DND-41 (cell line): ENCODE measurements around the gene RPL10.
"Not testable (repeated sequence)": the region's sequence is repeated elsewhere in the genome, so short reads cannot be mapped to it uniquely, and the experiment has no call there.

Experiments used
- ATAC-seq: fragments of 200-7000 bp; cut with Tn5 transposase; 3 replicates; pipeline ENCODE4 v1.9.1; 2021; ENCODE audit warnings: low read depth; ENCODE audit not compliant: insufficient read depth
- DNase-seq: peaks from one replicate; pipeline ENCODE4 v3.0.0-alpha.2; 2020
- H2AFZ ChIP-seq: 2 replicates; pipeline ENCODE4 v1.6.0; 2012; ENCODE audit warnings: low read depth, low read length
- H3K27ac ChIP-seq: 2 replicates; pipeline ENCODE4 v1.5.1; 2012; ENCODE audit warnings: low read length, inconsistent platforms
- H3K27me3 ChIP-seq: fragments of 200-600 bp; sonication (generic); 2 replicates; pipeline ENCODE4 v1.6.0; 2012; ENCODE audit warnings: low read length, mild to moderate bottlenecking, inconsistent platforms; ENCODE audit not compliant: insufficient read depth, poor library complexity
- H3K36me3 ChIP-seq: 2 replicates; pipeline ENCODE4 v1.5.1; 2012; ENCODE audit warnings: low read length, inconsistent platforms; ENCODE audit not compliant: insufficient read depth
- H3K4me1 ChIP-seq: 2 replicates; pipeline ENCODE4 v1.5.1; 2012; ENCODE audit warnings: mild to moderate bottlenecking, low read length; ENCODE audit not compliant: insufficient read depth
- H3K4me2 ChIP-seq: 2 replicates; pipeline ENCODE4 v1.6.0; 2012; ENCODE audit warnings: mild to moderate bottlenecking, moderate library complexity, low read length, inconsistent platforms; ENCODE audit not compliant: insufficient read depth
- H3K4me3 ChIP-seq, 2 experiments: fragments of 200-600 bp in 1 of 2; shearing (Covaris generic) in 1 of 2; 2 replicates each; pipeline ENCODE4 v1.5.1; 2012 to 2016; ENCODE audit warnings: inconsistent platforms in 2 of 2, low read length in 2 of 2, mild to moderate bottlenecking in 2 of 2, low read depth in 1 of 2, moderate library complexity in 1 of 2
- H3K79me2 ChIP-seq: 2 replicates; pipeline ENCODE4 v1.6.0; 2012; ENCODE audit warnings: low read length, inconsistent platforms; ENCODE audit not compliant: insufficient read depth
- H3K9ac ChIP-seq: 2 replicates; pipeline ENCODE4 v1.6.0; 2012; ENCODE audit warnings: low read depth, mild to moderate bottlenecking, inconsistent platforms, low read length, moderate library complexity
- H3K9me3 ChIP-seq: 2 replicates; pipeline ENCODE4 v1.5.1; 2012; ENCODE audit warnings: low read length, moderate library complexity, mild to moderate bottlenecking, inconsistent platforms; ENCODE audit not compliant: insufficient read depth, severe bottlenecking
- H4K20me1 ChIP-seq: 2 replicates; pipeline ENCODE4 v1.6.0; 2012; ENCODE audit warnings: low read length; ENCODE audit not compliant: insufficient read depth
- CTCF ChIP-seq: IDR thresholded peaks from 2 replicates; pipeline ENCODE4 v1.5.1; 2012; ENCODE audit warnings: borderline replicate concordance, low read length, moderate library complexity, mild to moderate bottlenecking; ENCODE audit not compliant: poor library complexity, severe bottlenecking; ENCODE audit errors: extremely low read depth
- EZH2 ChIP-seq: IDR thresholded peaks from 3 replicates; pipeline ENCODE4 v1.6.1; 2012; ENCODE audit warnings: borderline replicate concordance, low read depth, mild to moderate bottlenecking, moderate library complexity, low read length, inconsistent platforms; ENCODE audit not compliant: severe bottlenecking

The RPL10 gene

GRCh38 chrX:154389812-154390747 lies 8.1 kb upstream of the RPL10 start:
- H3K4me2 ChIP-seq, H3K36me3 ChIP-seq, H2AFZ ChIP-seq, DNase-seq, H3K4me1 ChIP-seq, H3K27me3 ChIP-seq, H3K79me2 ChIP-seq, H3K27ac ChIP-seq, H4K20me1 ChIP-seq, H3K9ac ChIP-seq, H3K9me3 ChIP-seq: not testable (repeated sequence)
- ATAC-seq, result peak; percentile 89
- peak overlapping the region in 1 of 2 experiments; percentile 32; a peak in 1 of 4 replicates for H3K4me3 ChIP-seq

DNA sequence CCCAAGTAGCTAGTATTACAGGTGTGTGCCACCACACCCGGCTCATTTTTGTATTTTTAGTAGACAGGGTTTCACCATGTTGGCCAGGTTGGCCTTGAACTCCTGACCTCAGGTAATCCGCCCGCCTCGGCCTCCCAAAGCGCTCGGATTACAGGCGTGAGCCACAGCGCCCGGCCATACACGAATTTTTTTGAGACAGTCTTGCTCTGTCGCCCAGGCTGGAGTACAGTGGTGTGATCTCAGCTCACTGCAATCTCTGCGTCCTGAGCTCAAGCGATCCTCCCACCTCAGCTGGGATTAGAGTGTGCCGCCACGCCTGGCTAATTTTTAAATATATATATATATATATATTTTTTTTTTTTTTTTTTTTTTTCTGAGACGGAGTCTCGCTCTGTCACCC lies 1.8 kb upstream of the RPL10 start:
- peaks cover 29% of the 10 kb centered on the region for H3K36me3 ChIP-seq
- H2AFZ ChIP-seq, ATAC-seq, H3K27ac ChIP-seq, DNase-seq, H3K27me3 ChIP-seq, H3K4me3 ChIP-seq, H3K9me3 ChIP-seq, H3K9ac ChIP-seq, H3K4me2 ChIP-seq: not testable (repeated sequence)
- H4K20me1 ChIP-seq, result peaks cover 21% of the 10 kb centered on the region
- H3K79me2 ChIP-seq, result peaks cover 31% of the 10 kb centered on the region
- H3K4me1 ChIP-seq, result peaks cover 21% of the 10 kb centered on the region

- ATAC-seq, result peak; percentile 63
- peaks cover 21% of the 10 kb centered on the region for H4K20me1 ChIP-seq
- TF ChIP-seq CTCF (no peak), EZH2 (no peak)
- H3K79me2 ChIP-seq, result peaks cover 31% of the 10 kb centered on the region
- peaks cover 29% of the 10 kb centered on the region for H3K36me3 ChIP-seq
- peak overlapping the region; percentile 78 for H3K4me2 ChIP-seq
- no peaks in the 10 kb centered on the region for H3K27me3 ChIP-seq
- peaks cover 21% of the 10 kb centered on the region for H3K4me1 ChIP-seq
- peak; percentile 72 for DNase-seq
- H3K27ac ChIP-seq, result peak overlapping the region; percentile 98
- H3K4me3 ChIP-seq, result peak overlapping the region; percentile 35 to 81
- peak overlapping the region; percentile 65 for H2AFZ ChIP-seq
- no peaks in the 10 kb centered on the region for H3K9me3 ChIP-seq
- H3K9ac ChIP-seq, result peak overlapping the region; percentile 98
Measured at GRCh38 chrX:154396973-154397887, 947 bp upstream of the RPL10 start.

DNA sequence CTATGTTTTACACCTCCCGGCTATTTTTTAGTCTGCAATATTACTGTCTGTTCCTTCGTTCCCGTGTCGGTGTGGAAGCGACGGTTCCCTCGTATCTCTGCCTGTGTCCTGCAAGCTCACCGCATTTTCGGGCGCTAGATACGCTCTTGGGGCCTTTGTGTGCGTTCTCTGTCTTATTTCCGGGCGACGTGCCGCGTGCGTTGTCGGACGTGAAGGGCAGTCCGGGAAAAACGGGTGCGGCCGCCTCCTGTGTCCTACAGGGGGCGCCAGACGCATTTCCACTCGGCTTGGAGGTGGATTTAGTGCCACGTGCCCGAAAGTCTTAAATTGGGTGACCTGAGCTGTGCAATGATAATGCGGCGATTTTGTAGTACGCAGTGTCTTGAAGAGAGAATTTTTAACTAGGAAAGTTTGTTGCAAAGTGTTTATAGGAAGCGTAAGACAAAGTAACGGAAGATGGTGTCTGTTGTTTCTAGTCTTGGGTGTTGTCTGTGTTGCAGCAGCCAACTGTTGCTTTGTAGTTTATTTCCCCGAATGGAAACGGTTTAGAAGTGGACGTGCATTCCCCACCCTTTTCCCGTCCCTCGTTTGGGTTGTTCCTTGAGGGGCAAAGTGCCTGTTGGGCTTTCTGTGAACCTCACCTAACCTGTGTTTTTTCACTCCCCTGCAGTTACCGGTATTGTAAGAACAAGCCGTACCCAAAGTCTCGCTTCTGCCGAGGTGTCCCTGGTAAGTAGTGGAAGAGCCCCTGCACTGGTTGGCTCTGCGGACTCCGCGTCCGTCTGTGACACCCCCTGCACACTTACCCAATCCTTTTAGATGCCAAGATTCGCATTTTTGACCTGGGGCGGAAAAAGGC lies 720 bp downstream of the RPL10 start:
- Histone ChIP-seq H3K4me3 (peak overlapping the region; percentile 72 to 81), H3K9me3 (no peaks in the 10 kb centered on the region), H3K4me1 (peaks cover 21% of the 10 kb centered on the region), H3K9ac (peak overlapping the region; percentile 98), H4K20me1 (peaks cover 21% of the 10 kb centered on the region), H3K27ac (peak overlapping the region; percentile 98), H3K4me2 (peak overlapping the region; percentile 78), H3K79me2 (peaks cover 31% of the 10 kb centered on the region), H3K27me3 (no peaks in the 10 kb centered on the region), H3K36me3 (peaks cover 29% of the 10 kb centered on the region), H2AFZ (no peak overlapping the region)
- peak; percentile 89 for TF ChIP-seq CTCF
- no peak for TF ChIP-seq EZH2
- ATAC-seq (peak; percentile 46), DNase-seq (peak; percentile 84)
